ENCODE data around the gene ATP5F1A.
"Not testable (repeated sequence)": the region's sequence is repeated elsewhere in the genome, so short reads cannot be mapped to it uniquely, and the experiment has no call there.

ATP5F1A gene

DNA sequence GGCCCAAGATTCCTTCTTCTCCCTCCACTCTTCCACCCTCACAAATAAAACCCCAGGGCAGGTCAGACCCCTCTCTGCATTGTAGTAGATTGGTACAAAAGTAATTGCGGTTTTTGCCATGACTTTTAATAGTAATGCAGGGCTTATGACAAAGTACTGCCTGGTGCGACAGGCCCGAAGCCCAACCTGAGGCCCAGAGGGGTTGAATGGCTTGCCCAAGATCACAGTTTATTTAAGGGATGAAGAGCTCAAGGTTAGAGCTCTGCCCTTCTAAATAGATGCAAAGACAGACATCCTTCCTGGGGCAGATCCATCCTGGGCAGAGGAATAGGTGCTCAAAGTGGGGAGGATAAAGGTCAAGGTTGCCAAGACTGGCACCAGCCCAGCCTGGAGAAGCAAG, 25.1 kb downstream of the ATP5F1A start:
- DNase-seq: no peak

GRCh38 chr18:46072376-46072867, 25.7 kb downstream of the ATP5F1A start:
- no peak for DNase-seq

GRCh38 chr18:46071653-46072375, 26.3 kb downstream of the ATP5F1A start, which contains the start of gene PSTPIP2:
Gene PSTPIP2, minus strand, starts transcription at chr18:46072260. Its CDS starts 72 bp downstream, at chr18:46072188.
- DNase-seq: peak; percentile 72

DNA sequence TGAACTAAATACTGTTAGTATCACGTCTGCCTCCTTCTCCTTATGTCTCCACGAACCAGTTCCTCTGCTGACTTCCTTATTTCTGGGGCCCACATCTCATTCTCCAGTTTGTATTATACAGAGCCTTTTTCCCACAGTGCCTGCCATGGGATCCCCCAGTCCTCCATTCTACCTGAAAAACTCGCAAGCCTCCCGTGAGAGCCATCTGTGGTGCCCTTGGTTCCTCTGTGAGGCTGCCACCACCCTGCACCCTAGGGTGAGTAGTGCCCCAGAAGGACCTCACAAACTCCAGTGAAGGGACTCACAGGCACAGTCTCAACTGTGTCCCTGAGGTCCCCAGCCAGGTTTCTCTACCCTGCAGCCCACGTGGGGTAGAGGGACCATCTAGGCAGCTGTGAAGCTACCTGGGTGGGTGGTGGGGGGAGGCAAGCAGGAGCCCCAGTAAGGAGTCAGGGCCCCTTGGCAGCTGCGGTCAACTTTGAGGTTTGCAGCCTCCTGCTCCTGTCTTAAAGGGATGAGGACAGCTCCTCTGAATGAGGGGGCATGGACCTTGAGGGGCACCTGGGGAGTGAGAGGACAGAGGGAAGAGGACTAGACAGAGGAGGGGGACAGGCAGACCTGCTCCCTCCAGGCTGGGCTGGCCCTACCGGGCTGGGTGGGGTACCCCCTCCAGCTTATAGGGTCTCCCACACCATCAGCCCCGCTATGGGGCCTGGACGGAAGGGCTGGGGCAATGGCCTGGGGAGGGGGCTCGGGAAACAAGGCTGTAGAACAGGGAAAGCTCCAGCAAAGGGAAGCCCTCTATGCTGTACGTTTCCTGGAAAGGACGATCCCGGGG, 27.1 kb downstream of the ATP5F1A start:
- no peak for DNase-seq

- DNase-seq: no peak
Observed at GRCh38 chr18:46070232-46070631, 27.9 kb downstream of the ATP5F1A start.

DNA sequence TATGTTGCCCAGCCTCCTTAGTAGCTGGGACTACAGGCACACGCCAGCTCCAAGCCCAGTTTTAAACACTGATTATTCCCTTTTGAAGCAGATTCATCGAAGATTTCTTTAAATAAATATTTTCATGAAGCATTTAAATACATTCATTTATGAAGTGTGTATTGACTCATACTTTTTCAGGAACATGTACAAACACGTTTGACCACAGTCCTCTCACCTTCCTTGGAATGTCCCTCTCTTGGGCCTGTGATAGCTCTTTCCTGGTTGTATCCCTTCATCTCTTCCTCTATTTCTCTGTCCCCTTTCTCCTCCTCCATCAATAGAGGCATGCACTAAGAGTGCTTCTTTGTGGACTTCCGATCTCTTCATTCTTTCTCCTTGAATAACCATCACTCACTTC, 28.6 kb downstream of the ATP5F1A start:
- DNase-seq: no peak

DNA sequence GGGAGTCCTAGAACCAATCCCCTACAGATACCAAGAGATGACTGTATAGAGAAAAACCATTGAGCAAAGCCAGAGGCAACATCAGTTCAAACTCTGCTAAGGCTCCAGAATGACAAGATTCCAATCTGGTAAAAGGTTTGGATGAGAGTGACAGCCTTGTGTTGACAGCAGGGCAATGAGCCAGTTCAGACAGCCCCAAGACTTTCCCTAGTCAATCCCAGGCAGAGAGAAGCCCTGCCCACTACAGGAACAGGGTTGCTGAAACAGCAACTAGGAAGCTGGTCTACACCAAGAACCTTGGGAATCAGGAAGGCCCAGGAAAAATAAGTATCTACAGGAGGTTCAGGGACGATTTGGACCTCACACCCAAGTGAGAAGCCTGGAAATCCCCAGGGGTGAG, 29.3 kb downstream of the ATP5F1A start:
- DNase-seq: no peak

- DNase-seq: no peak
Observed at GRCh38 chr18:46067438-46068007, 30.6 kb downstream of the ATP5F1A start.

DNA sequence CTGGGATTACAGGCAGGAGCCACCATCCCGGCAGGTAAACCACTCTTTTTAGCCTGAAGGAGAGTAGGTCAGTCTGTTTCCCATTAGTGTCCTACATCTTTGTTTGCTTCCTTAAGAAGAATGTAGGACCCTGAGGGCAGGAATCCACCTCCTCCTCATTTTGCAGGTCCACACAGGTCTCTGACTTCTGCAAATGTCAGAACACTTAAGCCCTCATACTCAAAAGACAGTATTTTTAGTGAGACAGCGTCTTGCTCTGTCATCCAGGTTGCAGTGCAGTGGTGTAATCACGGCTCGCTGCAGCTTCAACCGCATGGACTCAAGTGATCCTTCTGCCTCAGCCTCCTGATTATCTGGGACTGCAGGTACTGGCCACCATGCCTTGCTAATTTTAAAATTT, 35.3 kb downstream of the ATP5F1A start:
- DNase-seq: no peak

- DNase-seq: no peak
Observed at GRCh38 chr18:46061796-46062195, 36.3 kb downstream of the ATP5F1A start.

DNA sequence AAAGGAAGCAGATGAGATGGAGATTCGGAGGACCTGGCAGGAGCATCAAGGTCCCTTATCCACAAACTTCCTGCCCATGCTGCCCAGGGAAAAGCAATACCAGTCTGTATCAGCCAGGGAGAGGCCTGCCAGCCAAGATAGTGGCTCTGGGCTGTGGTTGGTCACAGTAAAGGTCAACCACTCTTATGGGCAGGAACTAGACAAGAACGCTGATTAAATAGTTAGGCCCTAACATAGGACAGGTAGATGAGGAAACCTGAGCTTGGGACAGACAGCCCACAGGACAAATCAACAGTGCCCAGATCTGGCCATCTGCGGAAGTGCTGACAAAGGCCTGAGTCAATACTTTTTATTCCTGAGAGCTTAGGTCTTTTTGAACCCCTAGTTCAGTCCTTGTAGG, 36.7 kb downstream of the ATP5F1A start:
- DNase-seq: no peak

GRCh38 chr18:46060359-46060841, 37.7 kb downstream of the ATP5F1A start:
- DNase-seq: no peak

- DNase-seq: no peak
Observed at GRCh38 chr18:46055838-46056230, 42.3 kb downstream of the ATP5F1A start.

DNA sequence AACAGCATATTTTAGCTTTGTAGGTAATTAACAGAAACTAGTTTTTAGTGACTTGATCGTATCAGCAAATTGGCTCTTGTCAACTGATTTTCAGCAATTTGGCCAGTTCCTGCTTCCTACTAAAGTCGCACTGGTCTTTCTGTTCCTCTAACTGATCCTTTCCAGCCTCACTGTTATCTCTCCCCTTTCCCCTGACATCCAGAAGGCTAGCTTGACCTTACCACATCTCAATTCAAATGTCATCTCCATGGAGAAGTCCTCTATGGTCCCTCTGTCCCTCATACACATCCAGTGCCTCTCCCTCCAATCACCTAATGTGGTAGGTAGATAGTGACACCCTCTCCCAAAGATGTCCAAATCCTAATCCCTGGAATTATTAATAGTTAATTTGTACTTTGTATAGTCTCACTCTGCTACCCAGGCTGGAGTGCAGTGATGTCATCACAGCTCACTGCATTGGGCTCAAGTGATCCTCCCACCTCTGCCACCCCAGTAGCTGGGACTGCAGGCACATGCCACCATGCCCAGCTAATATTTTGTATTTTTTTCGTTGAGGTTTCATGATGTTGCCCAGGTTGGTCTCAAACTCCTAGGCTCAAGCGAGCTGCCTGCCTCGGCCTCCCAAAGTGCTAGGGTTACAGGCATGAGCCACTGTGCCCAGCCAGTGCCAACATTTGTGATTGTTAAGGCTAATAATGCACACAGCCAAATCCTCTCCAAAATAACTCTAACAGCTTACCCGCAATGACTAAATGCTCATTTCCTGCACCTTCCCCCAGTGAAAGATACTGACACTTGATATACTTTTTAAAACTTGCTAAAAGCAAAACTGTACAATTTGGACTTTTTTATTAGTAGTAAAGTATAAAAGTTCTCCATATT, 42.9 kb downstream of the ATP5F1A start:
- no peak for DNase-seq

DNA sequence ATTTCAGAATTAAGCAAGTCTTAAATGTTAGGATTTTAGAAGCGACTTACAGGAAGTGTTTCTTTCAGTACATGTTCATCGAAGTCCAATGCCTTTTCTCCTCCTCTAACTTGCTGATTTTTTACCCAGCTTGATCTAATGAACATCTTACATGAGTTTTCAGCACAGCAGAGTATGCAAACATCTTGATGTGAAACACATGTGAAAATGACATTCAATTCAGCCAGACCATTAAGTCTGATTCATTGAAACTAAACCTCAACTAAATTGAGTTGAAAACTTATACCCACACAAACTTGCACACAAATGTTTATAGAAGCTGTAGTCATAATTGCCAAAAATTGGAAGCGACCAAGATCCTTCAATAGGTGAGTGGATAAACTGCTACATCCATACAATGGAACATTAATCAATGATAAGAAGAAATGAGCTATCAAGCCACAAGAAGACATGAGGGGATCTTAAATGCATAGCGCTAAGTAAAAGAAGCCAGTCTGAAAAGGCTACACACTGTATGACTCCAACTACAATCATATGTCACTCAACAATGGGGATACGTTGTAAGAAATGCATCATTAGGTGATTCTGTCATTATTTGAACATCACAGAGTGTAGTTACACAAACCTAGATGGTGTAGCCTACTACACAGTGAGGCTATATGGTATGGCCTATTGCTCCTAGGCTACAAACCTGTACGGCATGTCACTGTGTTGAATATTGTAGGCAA, 44.6 kb downstream of the ATP5F1A start:
- no peak for DNase-seq

- no peak for DNase-seq
Observed at GRCh38 chr18:46051731-46052461, 46.2 kb downstream of the ATP5F1A start.

DNA sequence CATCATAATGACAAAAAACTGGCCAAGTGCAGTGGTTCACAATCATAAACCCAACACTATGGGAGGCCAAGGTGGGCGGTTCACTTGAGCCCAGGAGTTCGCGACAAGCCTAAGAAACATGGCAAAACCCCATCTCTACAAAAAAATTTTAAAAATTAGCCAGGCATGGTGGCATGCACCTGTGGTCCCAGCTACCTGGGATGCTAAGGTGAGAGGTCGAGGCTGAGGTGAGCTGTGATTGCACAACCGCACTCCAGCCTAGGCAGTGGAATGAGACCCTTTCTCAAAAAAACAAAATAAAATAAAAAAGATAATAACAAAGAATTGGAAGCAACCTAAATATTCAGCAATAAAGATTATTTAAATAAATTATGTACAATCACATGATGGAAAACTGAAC, 47.8 kb downstream of the ATP5F1A start:
- DNase-seq: no peak

GRCh38 chr18:46048641-46049040, 49.5 kb downstream of the ATP5F1A start:
- no peak for DNase-seq

DNA sequence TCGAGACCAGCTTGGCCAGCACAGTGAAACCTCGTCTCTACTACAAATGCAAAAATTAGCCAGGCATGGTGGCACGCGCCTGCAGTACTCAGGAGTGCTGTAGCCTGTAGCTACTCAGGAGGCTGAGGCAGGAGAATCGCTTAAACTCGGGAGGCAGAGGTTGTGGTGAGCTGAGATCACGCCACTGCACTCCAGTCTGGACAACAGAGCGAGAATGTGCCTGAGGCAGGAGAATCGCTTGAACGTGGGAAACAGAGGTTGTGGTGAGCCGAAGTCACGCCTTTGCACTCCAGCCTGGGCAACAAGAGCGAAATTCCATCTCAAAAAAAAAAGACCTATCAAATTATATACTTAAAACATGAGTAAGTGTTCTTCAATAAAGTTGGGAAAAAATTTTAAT, 50.7 kb downstream of the ATP5F1A start:
- DNase-seq: not testable (repeated sequence)

DNA sequence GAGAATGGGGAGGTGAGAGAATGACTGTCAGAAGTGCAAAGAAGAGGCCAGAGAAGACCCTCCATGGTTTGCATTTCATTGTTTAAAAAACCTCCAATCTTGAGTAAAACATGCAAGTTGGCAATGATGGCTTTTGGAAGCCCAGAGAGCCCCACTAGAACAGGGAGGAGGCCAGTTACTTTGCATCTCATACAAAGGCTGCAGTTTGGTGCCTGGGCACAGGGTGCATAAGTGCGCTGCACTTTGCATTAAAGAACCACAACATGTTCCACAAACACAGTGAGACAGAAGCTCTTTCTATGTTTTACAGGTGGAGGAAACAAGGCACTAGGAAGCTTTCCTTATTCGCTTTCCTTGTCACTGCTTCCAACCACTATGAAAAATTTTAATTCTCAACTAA, 51.4 kb downstream of the ATP5F1A start:
- no peak for DNase-seq

DNA sequence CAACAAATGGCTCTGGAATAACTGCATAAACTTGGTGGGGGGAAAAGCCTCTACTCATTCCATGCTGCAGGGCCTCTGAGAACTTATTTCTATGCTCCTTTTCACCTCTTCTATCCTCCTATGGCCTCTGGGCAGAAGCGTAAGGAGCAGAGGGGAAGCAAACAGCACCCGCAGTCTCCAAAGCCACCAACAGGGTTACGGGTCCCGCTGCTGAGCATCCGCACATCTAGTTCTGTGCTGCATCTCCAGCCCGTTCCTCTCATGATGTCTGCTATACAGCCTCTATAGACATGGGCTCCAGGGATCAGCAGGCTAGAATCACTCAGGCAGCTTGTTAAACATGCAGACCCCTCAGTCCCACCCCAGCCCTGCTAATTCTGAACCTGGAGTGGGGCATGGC, 52.0 kb downstream of the ATP5F1A start:
- no peak for DNase-seq

All from activated naive CD4-positive, alpha-beta T cell treated with anti-CD3 and anti-CD28 coated beads, Interleukin-2, amount 50 U/mL, for 16 hours (primary cell).